HS-5 (cell line): Measurements from ENCODE around the gene SPEG.

Experiments used
- DNase-seq: peaks from one replicate; pipeline ENCODE4 v3.0.0-alpha.2; 2012; ENCODE audit warnings: low read depth

The SPEG gene

GRCh38 chr2:219462349-219462748, 27.7 kb downstream of the SPEG start:
- no peak for DNase-seq

DNA sequence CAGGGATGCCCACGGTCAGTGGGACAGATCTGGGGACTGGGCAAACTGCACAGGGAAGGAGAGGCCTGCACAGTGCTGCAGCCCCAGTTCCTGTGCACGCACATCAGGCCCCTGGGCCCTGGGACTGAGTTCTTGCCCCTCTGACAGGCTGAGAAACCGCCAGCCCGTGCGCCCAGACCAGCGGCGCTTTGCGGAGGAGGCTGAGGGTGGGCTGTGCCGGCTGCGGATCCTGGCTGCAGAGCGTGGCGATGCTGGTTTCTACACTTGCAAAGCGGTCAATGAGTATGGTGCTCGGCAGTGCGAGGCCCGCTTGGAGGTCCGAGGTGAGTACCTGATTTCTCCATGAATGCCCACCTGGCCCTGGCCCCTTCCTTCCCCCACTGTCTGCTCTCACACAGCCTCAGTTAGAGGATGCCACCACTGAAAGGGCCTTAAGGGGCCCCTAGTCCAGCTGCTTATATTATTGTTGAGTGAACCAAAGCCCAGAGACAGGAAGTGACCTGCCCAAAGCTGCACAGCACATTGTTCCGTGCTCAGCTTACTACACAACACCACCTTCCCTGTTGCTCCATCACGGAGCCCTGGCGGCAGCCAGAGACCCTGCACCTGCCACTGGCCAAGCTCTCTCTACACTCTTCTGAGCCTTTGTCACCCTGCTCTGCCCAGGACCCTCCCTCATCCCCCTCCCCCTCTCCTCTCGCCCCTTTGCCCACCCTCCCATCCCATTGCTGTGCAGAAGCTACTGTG, 29.8 kb downstream of the SPEG start:
- DNase-seq, result no peak

DNA sequence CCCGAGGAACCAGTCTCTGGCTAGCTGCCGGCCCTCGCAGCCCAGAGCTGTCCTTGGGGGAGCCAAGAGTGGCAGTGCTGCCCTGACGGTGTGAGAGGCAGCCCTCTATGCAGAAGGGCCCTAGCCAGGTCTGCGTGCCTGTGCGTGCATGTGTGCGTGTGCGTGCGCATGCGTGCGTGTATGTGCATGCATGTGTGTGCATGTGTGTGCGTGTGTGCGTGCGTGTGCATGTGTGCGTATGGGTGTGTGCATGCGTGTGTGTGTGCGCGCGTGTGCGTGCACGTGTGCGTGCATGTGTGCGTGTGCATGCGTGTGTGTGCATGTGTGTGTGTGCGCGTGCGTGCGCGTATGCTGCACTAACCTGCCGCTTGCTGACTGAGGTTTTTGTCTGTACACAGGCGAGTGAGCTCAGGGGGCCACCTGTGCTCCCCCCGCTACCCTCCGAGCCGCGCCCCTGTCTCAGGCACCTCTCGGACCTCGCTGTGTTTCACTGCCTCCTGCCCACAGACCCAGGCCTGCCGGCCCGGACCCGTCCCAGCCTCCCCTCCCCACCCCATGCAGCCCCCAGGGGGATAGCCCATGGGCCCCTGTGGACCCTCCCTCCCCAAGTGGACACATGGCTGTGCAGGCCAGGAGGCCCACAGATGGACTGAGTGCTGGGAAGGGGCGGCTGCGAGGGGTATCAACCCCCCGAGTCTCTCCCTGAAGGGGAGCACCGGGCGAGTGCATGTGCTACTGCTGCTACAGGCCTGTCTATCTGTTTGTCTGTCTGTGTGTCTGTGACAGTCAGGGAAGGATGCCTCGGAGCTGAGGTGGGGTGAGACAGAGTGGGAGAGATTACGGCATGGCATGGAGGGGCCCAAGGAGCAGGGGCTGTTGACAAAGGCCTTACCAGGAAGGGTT, 31.3 kb downstream of the SPEG start:
- DNase-seq, result no peak

DNA sequence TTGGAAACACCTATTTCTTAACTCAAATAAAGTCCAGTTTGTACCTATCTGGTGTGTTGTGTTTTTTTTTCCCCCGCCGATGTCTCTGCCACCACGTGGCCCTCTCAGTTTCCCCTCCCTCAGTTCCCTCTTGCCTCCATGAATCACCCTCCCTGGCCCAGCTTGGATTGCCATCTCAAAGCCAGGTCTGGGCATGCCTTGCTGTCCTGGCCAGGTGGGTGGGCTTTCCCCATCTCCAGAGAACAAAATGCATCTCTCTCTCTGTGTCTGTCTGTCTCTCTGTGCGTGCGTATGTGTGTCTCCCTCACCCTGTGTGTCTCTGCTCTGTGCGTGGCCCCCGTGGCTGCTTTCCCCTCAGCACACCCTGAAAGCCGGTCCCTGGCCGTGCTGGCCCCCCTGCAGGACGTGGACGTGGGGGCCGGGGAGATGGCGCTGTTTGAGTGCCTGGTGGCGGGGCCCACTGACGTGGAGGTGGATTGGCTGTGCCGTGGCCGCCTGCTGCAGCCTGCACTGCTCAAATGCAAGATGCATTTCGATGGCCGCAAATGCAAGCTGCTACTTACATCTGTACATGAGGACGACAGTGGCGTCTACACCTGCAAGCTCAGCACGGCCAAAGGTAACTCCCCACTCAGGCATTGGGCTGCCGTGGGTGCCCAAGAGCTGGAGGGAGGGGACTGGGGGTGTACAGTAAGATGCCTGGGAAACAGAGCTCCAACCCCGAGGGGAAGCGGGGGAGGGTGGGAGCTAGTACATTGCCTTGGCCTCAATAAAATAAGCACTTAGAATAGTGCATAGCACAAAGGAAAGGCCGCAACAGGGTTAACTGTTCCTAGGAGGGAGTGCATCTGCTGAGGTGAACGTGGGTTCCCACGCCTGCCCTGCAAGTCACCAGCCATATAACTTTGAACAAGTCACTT, 32.4 kb downstream of the SPEG start:
- no peak for DNase-seq

DNA sequence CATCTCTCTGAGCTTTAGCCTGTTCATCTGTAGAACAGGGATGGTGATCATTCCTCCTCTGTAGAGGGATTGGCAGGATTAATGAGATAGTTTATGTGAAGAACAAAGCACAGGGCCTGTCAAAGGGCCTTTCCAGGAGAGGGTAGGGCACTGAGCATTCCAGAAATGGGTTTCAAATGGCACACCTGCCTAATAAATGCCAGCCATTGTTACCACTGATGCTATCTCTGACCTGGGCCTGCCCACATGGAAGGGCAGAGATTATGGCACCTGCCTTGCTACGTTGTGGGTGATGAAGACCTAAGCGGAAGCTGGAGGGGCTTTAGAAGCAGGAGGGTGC, 33.1 kb downstream of the SPEG start:
- DNase-seq, result no peak

GRCh38 chr2:219468410-219469185, 34.0 kb downstream of the SPEG start:
- no peak for DNase-seq

DNA sequence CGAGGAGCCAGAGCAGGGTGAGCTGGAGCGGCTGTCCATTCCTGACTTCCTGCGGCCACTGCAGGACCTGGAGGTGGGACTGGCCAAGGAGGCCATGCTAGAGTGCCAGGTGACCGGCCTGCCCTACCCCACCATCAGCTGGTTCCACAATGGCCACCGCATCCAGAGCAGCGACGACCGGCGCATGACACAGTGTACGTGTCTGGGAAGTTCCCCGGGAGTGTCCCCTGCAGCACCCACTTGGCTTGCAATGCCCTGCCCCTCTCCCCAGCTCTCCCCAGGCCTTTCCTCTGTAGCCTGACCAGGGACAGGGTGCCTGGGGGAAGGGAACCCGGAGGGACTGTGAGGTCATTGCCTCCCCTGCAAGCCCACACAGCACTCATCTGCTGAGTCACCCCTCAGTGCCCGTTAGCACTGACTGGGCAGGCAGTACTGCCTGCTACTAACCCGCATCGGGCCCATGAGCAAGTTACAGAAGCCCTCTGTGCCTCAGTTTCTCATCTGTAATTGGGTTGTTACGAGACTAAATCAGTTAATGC, 34.6 kb downstream of the SPEG start:
- peak; percentile 35 for DNase-seq

- no peak for DNase-seq
Observed at GRCh38 chr2:219470429-219470828, 35.8 kb downstream of the SPEG start.

- no peak for DNase-seq
Observed at GRCh38 chr2:219471476-219472371, 37.1 kb downstream of the SPEG start.

DNA sequence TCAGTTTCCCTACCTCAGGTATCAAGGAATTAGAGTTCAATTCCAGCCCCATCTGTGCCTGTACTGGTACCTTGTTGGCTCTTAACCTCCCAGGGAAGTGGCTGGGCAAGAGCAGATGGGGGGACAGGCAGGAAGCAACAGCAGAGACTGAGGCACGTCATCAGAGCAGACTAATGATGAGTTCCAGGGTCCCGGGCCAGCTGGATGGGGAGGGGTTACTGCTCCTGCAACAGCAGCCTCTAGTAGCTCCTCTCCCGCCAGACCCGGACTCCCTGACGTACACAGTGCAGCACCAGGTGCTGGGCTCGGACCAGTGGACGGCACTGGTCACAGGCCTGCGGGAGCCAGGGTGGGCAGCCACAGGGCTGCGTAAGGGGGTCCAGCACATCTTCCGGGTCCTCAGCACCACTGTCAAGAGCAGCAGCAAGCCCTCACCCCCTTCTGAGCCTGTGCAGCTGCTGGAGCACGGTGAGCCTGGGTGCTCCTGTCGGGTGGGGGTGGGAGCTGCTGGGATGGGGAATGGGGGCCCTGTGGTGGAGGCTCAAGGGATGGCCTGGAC, 38.1 kb downstream of the SPEG start:
- no peak for DNase-seq

GRCh38 chr2:219473511-219473910, 38.9 kb downstream of the SPEG start:
- DNase-seq, result no peak

- DNase-seq, result no peak
Observed at GRCh38 chr2:219474285-219475060, 39.8 kb downstream of the SPEG start.

DNA sequence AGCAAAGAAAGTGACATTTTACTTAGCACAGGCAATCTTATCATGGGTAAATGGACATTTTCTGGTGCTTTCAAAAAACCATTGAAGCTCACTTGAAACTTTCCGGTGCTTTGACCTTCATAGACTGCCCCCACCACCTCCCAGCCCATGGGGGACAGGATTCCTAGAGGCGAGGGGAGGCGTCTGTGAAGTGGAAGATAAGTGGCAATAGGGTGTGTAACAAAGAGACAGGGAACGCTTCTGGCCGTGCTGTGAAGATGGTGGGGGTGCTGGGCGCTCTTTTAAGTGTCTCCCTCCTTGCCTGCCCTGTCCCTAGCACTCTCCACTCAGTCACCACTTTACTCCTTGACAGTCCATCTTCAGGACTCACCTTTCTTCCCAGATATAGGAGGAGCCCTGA, 40.6 kb downstream of the SPEG start:
- no peak for DNase-seq

- DNase-seq, result no peak
Observed at GRCh38 chr2:219475697-219476651, 41.3 kb downstream of the SPEG start.

- DNase-seq, result no peak
Observed at GRCh38 chr2:219476652-219477151, 42.1 kb downstream of the SPEG start.

DNA sequence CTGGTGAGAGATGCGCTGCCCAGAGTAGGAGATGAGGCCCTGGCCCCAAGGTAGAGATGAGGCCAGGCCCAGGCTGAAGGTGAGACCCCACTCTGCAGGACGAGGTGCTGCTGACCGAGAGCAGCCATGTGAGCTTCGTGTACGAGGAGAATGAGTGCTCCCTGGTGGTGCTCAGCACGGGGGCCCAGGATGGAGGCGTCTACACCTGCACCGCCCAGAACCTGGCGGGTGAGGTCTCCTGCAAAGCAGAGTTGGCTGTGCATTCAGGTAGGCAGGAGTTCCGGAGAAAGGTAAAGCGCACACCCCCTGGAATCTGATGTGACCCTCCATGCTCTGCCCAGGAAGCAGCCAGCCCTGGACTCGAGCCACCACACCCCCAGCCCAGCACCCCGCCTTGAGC, 42.5 kb downstream of the SPEG start:
- DNase-seq, result no peak

DNA sequence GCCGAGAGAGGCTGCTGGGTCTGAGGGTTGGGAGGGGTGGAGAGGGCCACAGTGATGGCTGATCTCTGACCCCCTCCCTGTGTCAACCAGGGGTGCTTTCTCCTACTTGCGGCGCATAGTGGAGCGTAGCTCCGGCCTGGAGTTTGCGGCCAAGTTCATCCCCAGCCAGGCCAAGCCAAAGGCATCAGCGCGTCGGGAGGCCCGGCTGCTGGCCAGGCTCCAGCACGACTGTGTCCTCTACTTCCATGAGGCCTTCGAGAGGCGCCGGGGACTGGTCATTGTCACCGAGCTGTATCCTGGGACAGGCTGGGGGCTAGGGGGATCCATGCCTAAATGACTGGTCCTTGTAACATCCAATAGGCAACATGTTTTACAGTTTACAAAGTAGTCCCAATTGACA, 43.2 kb downstream of the SPEG start:
- DNase-seq, result no peak

DNA sequence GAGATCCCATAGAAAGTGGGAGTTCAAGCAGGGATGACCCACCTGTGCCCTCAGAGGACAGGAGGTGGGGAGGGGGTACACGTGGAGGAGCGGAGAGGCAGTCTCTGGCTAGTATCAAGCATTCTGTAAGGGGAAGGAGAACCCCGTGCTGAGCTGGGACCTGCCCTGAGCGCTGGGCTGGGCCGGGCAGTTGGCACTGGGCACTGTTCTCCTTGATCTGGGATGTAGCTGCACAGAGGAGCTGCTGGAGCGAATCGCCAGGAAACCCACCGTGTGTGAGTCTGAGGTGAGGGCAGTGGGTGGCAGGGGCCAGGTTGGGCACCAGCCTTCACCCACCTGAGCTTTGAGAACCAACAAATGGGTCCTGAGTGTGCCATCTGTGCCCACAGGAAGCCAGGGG, 44.3 kb downstream of the SPEG start:
- DNase-seq, result no peak
